ACC112 (cell line): Measurements from ENCODE around the gene MAML3.
A peak's percentile ranks its signal among the peaks of the same experiment; 100 is the strongest.

ENCODE experiments used
- H2AFZ ChIP-seq: fragments of 200-600 bp; sonication (generic); one replicate; pipeline ENCODE4 v1.6.0; 2017; ENCODE audit warnings: antibody characterized with exemption, low read length; ENCODE audit not compliant: unreplicated experiment
- H3K27ac ChIP-seq: fragments of 200-600 bp; sonication (generic); 2 replicates; pipeline ENCODE4 v1.5.1; 2014; ENCODE audit warnings: low read depth, mild to moderate bottlenecking, antibody characterized with exemption, low read length, moderate library complexity
- H3K27me3 ChIP-seq: fragments of 200-600 bp; sonication (generic); 2 replicates; pipeline ENCODE4 v1.6.1; 2014; ENCODE audit warnings: mild to moderate bottlenecking, antibody characterized with exemption, low read length, moderate library complexity, mixed read lengths; ENCODE audit not compliant: insufficient read depth
- H3K36me3 ChIP-seq: fragments of 200-600 bp; sonication (generic); 2 replicates; pipeline ENCODE4 v1.6.1; 2016; ENCODE audit warnings: mild to moderate bottlenecking, antibody characterized with exemption, low read length, moderate library complexity, mixed read lengths; ENCODE audit not compliant: insufficient read depth
- H3K4me1 ChIP-seq: fragments of 200-600 bp; sonication (generic); one replicate; pipeline ENCODE4 v1.6.1; 2016; ENCODE audit warnings: low read length, mixed read lengths; ENCODE audit not compliant: insufficient read depth, unreplicated experiment, control insufficient read depth
- H3K4me3 ChIP-seq: fragments of 200-600 bp; sonication (generic); 2 replicates; pipeline ENCODE4 v1.5.1; 2014; ENCODE audit warnings: mild to moderate bottlenecking, low read depth, low read length
- H3K79me2 ChIP-seq: fragments of 200-600 bp; sonication (generic); one replicate; pipeline ENCODE4 v1.6.0; 2016; ENCODE audit warnings: low read length; ENCODE audit not compliant: control insufficient read depth, unreplicated experiment, insufficient read depth

The MAML3 gene

GRCh38 chr4:140100771-140101170, 53.2 kb downstream of the MAML3 start:
- Histone ChIP-seq H3K4me3 (no peak overlapping the region), H3K4me1 (peaks cover 66% of the 10 kb centered on the region), H2AFZ (no peak overlapping the region), H3K79me2 (no peaks in the 10 kb centered on the region), H3K36me3 (no peaks in the 10 kb centered on the region), H3K27me3 (no peaks in the 10 kb centered on the region), H3K27ac (no peak overlapping the region)

GRCh38 chr4:140099983-140100382, 54.0 kb downstream of the MAML3 start:
- H3K4me3 ChIP-seq: no peak overlapping the region
- peak overlapping the region; percentile 18; the same call in 1 of the 2 replicates for H3K27ac ChIP-seq
- no peaks in the 10 kb centered on the region for H3K27me3 ChIP-seq
- H2AFZ ChIP-seq: no peak overlapping the region
- peaks cover 70% of the 10 kb centered on the region for H3K4me1 ChIP-seq
- H3K79me2 ChIP-seq: no peaks in the 10 kb centered on the region
- no peaks in the 10 kb centered on the region for H3K36me3 ChIP-seq

DNA sequence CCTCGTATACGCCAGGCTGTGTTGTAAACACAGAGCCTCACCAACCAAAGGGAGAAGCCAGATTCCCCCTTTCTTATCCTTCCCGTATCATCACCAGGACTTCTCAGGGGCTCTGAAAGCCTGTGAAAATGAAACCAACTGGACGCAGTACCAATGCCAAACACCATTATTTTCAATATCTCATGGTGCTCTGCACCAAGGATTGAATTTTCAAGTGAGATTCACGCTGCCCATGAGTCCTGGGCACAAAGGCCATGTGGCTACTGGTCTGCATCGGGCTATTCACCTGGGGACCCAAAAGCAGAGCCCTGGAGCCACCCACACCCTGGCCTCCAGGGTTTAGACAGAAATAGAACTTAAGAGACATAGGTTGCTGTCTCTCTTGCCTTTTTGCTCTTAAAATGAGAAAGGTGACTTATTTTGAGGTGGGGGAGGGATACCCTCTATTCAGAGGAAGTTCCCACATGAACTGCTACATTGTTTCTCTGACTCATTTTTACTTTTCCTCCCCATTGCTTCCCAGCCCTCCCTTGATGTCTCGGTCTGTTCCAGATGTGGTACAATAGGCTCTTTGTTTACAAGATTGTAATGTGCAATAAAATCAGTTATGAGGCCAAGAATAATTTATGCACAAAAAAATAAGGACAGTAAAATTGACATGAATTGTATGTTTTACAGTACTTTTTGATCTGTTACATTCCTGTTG, 55.4 kb downstream of the MAML3 start:
- Histone ChIP-seq H3K27ac (peak overlapping the region; percentile 46), H2AFZ (peak overlapping the region; percentile 54), H3K4me3 (peak overlapping the region; percentile 42), H3K36me3 (no peaks in the 10 kb centered on the region), H3K4me1 (peaks cover 65% of the 10 kb centered on the region), H3K79me2 (no peaks in the 10 kb centered on the region), H3K27me3 (no peaks in the 10 kb centered on the region)

GRCh38 chr4:140097572-140097971, 56.4 kb downstream of the MAML3 start:
- Histone ChIP-seq H3K27me3 (no peaks in the 10 kb centered on the region), H3K36me3 (no peaks in the 10 kb centered on the region), H3K4me3 (no peak overlapping the region), H3K79me2 (no peaks in the 10 kb centered on the region), H3K27ac (peak overlapping the region; percentile 77; the same call in 1 of the 2 replicates), H2AFZ (no peak overlapping the region), H3K4me1 (peaks cover 57% of the 10 kb centered on the region)

GRCh38 chr4:140096921-140097320, 57.1 kb downstream of the MAML3 start:
- Histone ChIP-seq H3K27me3 (no peaks in the 10 kb centered on the region), H2AFZ (no peak overlapping the region), H3K4me3 (no peak overlapping the region), H3K79me2 (no peaks in the 10 kb centered on the region), H3K27ac (peak overlapping the region; percentile 77), H3K4me1 (peaks cover 60% of the 10 kb centered on the region), H3K36me3 (no peaks in the 10 kb centered on the region)

GRCh38 chr4:140096483-140096861, 57.5 kb downstream of the MAML3 start:
- H2AFZ ChIP-seq: no peak overlapping the region
- H3K4me1 ChIP-seq: peaks cover 63% of the 10 kb centered on the region
- peak overlapping the region; percentile 77 for H3K27ac ChIP-seq
- no peak overlapping the region for H3K4me3 ChIP-seq
- H3K27me3 ChIP-seq: no peaks in the 10 kb centered on the region
- H3K79me2 ChIP-seq: no peaks in the 10 kb centered on the region
- no peaks in the 10 kb centered on the region for H3K36me3 ChIP-seq

DNA sequence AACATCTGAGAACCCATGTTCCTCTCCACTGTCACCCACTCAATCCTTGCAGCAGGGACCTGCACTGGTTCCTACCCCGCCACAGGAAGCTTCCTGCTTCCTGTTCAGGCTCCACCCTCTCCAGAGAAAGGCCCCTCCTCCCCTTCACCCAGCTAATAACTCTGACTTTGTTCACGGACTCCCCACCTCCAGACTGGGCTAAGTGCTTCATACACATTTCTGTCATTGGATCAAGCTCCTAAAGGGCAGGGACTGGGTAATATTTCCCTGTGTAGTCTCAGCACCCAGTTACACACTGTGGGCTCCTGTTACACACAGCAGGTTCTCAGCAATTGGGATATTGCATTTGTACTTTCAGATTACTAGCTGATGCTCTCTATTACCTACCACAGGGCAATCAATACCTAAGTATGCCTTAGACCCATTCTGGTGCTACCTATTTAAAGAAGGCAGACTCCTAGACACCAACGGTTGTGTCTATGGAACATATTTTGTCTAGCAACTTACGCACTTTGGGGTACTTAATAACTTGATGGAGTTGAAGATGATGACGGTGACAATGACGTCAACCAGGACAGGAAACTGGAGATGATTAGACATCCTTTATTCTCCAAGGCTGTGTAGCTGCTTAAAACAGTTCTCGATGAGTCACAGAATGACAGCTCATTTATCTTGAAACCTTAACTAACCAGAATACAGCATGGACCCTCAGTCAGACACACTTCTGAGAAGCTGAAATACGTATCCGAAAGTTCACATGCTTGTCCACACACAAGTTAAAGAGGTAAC, 58.1 kb downstream of the MAML3 start:
- H3K36me3 ChIP-seq: no peaks in the 10 kb centered on the region
- peaks cover 68% of the 10 kb centered on the region for H3K4me1 ChIP-seq
- H3K27ac ChIP-seq: peak overlapping the region; percentile 77
- no peak overlapping the region for H2AFZ ChIP-seq
- no peaks in the 10 kb centered on the region for H3K27me3 ChIP-seq
- H3K4me3 ChIP-seq: no peak overlapping the region
- no peaks in the 10 kb centered on the region for H3K79me2 ChIP-seq

GRCh38 chr4:140094438-140095420, 59.3 kb downstream of the MAML3 start:
- peaks cover 64% of the 10 kb centered on the region for H3K4me1 ChIP-seq
- no peaks in the 10 kb centered on the region for H3K27me3 ChIP-seq
- H3K4me3 ChIP-seq: no peak overlapping the region
- H3K27ac ChIP-seq: no peak overlapping the region
- H3K79me2 ChIP-seq: no peaks in the 10 kb centered on the region
- no peak overlapping the region for H2AFZ ChIP-seq
- no peaks in the 10 kb centered on the region for H3K36me3 ChIP-seq

GRCh38 chr4:140092094-140092851, 61.7 kb downstream of the MAML3 start:
- H3K27ac ChIP-seq: no peak overlapping the region
- H2AFZ ChIP-seq: peak overlapping the region; percentile 39
- peaks cover 41% of the 10 kb centered on the region for H3K4me1 ChIP-seq
- no peaks in the 10 kb centered on the region for H3K79me2 ChIP-seq
- H3K27me3 ChIP-seq: no peaks in the 10 kb centered on the region
- peak overlapping the region; percentile 62 for H3K4me3 ChIP-seq
- no peaks in the 10 kb centered on the region for H3K36me3 ChIP-seq

GRCh38 chr4:140091305-140091704, 62.7 kb downstream of the MAML3 start:
- H3K79me2 ChIP-seq: no peaks in the 10 kb centered on the region
- H3K4me1 ChIP-seq: peaks cover 31% of the 10 kb centered on the region
- H3K36me3 ChIP-seq: no peaks in the 10 kb centered on the region
- H3K27me3 ChIP-seq: no peaks in the 10 kb centered on the region
- no peak overlapping the region for H3K4me3 ChIP-seq
- H3K27ac ChIP-seq: 0 out of 2 replicates have a peak overlapping the region, but pooled peaks have one; percentile 20
- peak overlapping the region; percentile 66 for H2AFZ ChIP-seq
